MM.1S (cell line): ENCODE results near the gene CD34.

Source experiments
- DNase-seq: peaks from one replicate; pipeline ENCODE4 v3.0.0-alpha.2; 2015
- H2AFZ ChIP-seq: fragments of 300-600 bp; sonication (generic); 2 replicates; pipeline ENCODE4 v1.6.0; 2016; ENCODE audit warnings: antibody characterized with exemption, low read length
- H3F3A ChIP-seq: fragments of 300-600 bp; sonication (generic); 2 replicates; pipeline ENCODE4 v1.6.1; 2016; ENCODE audit warnings: mild to moderate bottlenecking, antibody characterized with exemption, low read length, moderate library complexity, mixed read lengths; ENCODE audit not compliant: insufficient read depth
- H3K27ac ChIP-seq: fragments of 300-600 bp; sonication (generic); 2 replicates; pipeline ENCODE4 v1.5.1; 2016; ENCODE audit warnings: mild to moderate bottlenecking, low read length
- H3K27me3 ChIP-seq: fragments of 300-600 bp; sonication (generic); replicated peaks from 2 replicates; pipeline ENCODE4 v1.6.0; 2016; ENCODE audit warnings: low read length; ENCODE audit not compliant: insufficient read depth
- H3K36me3 ChIP-seq: fragments of 300-600 bp; sonication (generic); replicated peaks from 2 replicates; pipeline ENCODE4 v1.6.1; 2016; ENCODE audit warnings: mild to moderate bottlenecking, low read length, mixed read lengths; ENCODE audit not compliant: insufficient read depth
- H3K4me1 ChIP-seq: fragments of 300-600 bp; sonication (generic); 2 replicates; pipeline ENCODE4 v1.6.1; 2016; ENCODE audit warnings: low read length, mixed read lengths
- H3K4me2 ChIP-seq: fragments of 300-600 bp; sonication (generic); 2 replicates; pipeline ENCODE4 v1.6.0; 2016; ENCODE audit warnings: low read depth, low read length
- H3K4me3 ChIP-seq: fragments of 300-600 bp; sonication (generic); 2 replicates; pipeline ENCODE4 v1.5.1; 2016; ENCODE audit warnings: low read length, mixed read lengths
- H3K79me2 ChIP-seq: fragments of 300-600 bp; sonication (generic); 2 replicates; pipeline ENCODE4 v1.6.1; 2016; ENCODE audit warnings: mixed run types, low read length, mixed read lengths
- H3K9ac ChIP-seq: fragments of 300-600 bp; sonication (generic); 2 replicates; pipeline ENCODE4 v1.6.1; 2016; ENCODE audit warnings: low read length, mixed read lengths
- H3K9me2 ChIP-seq: fragments of 300-600 bp; sonication (generic); replicated peaks from 2 replicates; pipeline ENCODE4 v1.6.1; 2016; ENCODE audit warnings: mild to moderate bottlenecking, low read length, mixed read lengths; ENCODE audit not compliant: insufficient read depth
- H3K9me3 ChIP-seq: fragments of 300-600 bp; sonication (generic); replicated peaks from 2 replicates; pipeline ENCODE4 v1.6.1; 2016; ENCODE audit warnings: mild to moderate bottlenecking, low read length, mixed read lengths; ENCODE audit not compliant: insufficient read depth
- H4K20me1 ChIP-seq: fragments of 300-600 bp; sonication (generic); 2 replicates; pipeline ENCODE4 v1.6.1; 2016; ENCODE audit warnings: mild to moderate bottlenecking, low read length, moderate library complexity, mixed read lengths; ENCODE audit not compliant: insufficient read depth
- EZH2 ChIP-seq: fragments of 300-600 bp; sonication (generic); optimal IDR thresholded peaks from 2 replicates; pipeline ENCODE3; 2017; ENCODE audit warnings: low read depth, mild to moderate bottlenecking, antibody characterized with exemption, low read length, mixed read lengths
- EZH2phosphoT487 ChIP-seq: fragments of 300-600 bp; sonication (generic); IDR thresholded peaks from 2 replicates; pipeline ENCODE4 v1.6.1; 2018; ENCODE audit warnings: antibody characterized with exemption, low read length
- TF ChIP-seq, protein P1 (sequence below): fragments of 300-600 bp; sonication (generic); IDR thresholded peaks from 2 replicates; pipeline ENCODE4 v1.5.1; 2016; ENCODE audit warnings: antibody characterized with exemption, low read length, mixed read lengths

CD34 gene

DNA sequence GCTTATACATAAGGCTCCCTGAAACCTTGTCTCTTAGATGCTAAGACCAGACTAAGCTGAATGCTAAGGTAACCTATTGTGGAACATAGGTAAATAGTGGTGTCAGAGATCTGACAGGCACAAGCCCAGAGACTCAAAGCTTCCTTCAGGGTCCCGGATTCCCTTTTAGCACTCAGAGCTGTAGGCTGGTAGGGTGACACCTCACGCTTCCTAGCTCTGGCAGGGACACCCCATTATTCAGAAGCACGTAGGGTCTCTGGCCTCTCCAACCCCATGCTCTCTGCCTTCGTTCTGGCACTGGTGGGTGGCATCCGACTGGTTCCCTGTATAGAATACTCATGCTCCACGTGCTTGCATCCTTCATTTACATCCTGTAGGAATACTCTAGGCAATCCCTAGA is 68.4 kb downstream of the CD34 start:
- TF ChIP-seq, protein P1, sequence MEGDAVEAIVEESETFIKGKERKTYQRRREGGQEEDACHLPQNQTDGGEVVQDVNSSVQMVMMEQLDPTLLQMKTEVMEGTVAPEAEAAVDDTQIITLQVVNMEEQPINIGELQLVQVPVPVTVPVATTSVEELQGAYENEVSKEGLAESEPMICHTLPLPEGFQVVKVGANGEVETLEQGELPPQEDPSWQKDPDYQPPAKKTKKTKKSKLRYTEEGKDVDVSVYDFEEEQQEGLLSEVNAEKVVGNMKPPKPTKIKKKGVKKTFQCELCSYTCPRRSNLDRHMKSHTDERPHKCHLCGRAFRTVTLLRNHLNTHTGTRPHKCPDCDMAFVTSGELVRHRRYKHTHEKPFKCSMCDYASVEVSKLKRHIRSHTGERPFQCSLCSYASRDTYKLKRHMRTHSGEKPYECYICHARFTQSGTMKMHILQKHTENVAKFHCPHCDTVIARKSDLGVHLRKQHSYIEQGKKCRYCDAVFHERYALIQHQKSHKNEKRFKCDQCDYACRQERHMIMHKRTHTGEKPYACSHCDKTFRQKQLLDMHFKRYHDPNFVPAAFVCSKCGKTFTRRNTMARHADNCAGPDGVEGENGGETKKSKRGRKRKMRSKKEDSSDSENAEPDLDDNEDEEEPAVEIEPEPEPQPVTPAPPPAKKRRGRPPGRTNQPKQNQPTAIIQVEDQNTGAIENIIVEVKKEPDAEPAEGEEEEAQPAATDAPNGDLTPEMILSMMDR: no peak
- TF ChIP-seq EZH2 (no peak), EZH2phosphoT487 (no peak)
- no peaks in the 10 kb centered on the region for H3K9me3 ChIP-seq
- H3K4me2 ChIP-seq: no peak overlapping the region
- DNase-seq: no peak
- peaks cover 77% of the 10 kb centered on the region for H3K79me2 ChIP-seq
- no peaks in the 10 kb centered on the region for H3K9me2 ChIP-seq
- no peaks in the 10 kb centered on the region for H4K20me1 ChIP-seq
- H3K4me3 ChIP-seq: no peak overlapping the region
- H3K4me1 ChIP-seq: no peaks in the 10 kb centered on the region
- H3K27me3 ChIP-seq: no peaks in the 10 kb centered on the region
- no peaks in the 10 kb centered on the region for H3K36me3 ChIP-seq
- H3K27ac ChIP-seq: no peak overlapping the region
- no peaks in the 10 kb centered on the region for H3F3A ChIP-seq
- H2AFZ ChIP-seq: no peak overlapping the region
- H3K9ac ChIP-seq: no peak overlapping the region

DNA sequence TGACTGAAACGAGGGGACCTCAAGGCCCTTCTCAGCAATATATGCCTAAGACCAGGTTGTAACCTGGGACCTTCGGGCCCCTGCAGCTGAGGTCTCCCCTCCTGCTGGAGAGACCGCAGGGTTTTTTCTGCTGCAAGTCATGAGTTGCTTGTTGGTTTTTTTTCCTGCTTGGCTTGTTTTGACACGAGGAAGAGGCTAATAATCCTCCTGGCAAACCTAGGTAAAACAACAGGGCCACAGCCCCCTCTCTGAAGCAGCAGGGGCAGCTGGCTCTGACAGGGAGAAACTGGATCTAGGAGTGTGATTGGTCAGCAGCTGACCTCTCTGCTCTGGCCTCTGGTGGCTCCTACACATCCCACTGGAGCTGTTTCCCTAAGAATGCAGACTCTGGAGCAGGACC is 69.0 kb downstream of the CD34 start:
- Histone ChIP-seq H3K9ac (no peak overlapping the region), H3K79me2 (peaks cover 78% of the 10 kb centered on the region), H3K4me1 (no peaks in the 10 kb centered on the region), H4K20me1 (no peaks in the 10 kb centered on the region), H3K36me3 (no peaks in the 10 kb centered on the region), H3K27me3 (no peaks in the 10 kb centered on the region), H2AFZ (no peak overlapping the region), H3K4me2 (no peak overlapping the region), H3F3A (no peaks in the 10 kb centered on the region), H3K9me2 (no peaks in the 10 kb centered on the region), H3K9me3 (no peaks in the 10 kb centered on the region), H3K27ac (no peak overlapping the region), H3K4me3 (no peak overlapping the region)
- TF ChIP-seq EZH2 (no peak), EZH2phosphoT487 (no peak)
- TF ChIP-seq, protein P1: no peak
- no peak for DNase-seq

DNA sequence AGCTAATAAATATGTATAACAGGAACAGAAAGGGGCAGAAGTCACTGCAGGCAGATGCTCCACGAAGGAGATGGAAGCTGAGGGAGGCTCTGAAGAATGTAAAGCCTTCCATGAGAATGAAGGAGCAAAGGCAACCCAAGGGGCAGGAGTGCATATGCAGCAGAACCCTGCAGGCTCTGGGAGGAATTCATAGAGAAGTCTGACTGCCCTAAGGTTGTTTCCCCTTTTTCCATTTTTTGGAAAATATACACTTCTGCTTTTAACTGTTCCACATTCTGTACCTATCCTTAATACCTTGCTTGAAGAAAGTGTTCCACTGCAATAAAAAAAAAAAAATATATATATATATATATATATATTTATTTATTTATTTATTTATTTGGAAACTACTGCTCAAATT is 69.6 kb downstream of the CD34 start:
- Histone ChIP-seq H3K9ac (no peak overlapping the region), H3K27ac (no peak overlapping the region), H3K36me3 (no peaks in the 10 kb centered on the region), H3K4me1 (no peaks in the 10 kb centered on the region), H3K4me2 (no peak overlapping the region), H3F3A (no peaks in the 10 kb centered on the region), H3K79me2 (peaks cover 77% of the 10 kb centered on the region), H3K9me3 (no peaks in the 10 kb centered on the region), H3K9me2 (no peaks in the 10 kb centered on the region), H3K4me3 (no peak overlapping the region), H2AFZ (no peak overlapping the region), H3K27me3 (no peaks in the 10 kb centered on the region), H4K20me1 (no peaks in the 10 kb centered on the region)
- no peak for DNase-seq
- TF ChIP-seq EZH2 (no peak), EZH2phosphoT487 (no peak)
- TF ChIP-seq, protein P1: no peak
